K562 (cell line): Measurements from ENCODE around the gene KCNC3.

Experiments used
- DNMT1 ChIP-seq: fragments of 450-650 bp; IDR thresholded peaks from 2 replicates; pipeline ENCODE4 v1.6.1; 2016; ENCODE audit warnings: antibody characterized with exemption, mild to moderate bottlenecking
- JUND ChIP-seq, 2 experiments: IDR thresholded peaks; 2 replicates in 1 of 2; 3 replicates in 1 of 2; pipeline ENCODE4 v1.6.1; 2011; ENCODE audit warnings: borderline replicate concordance in 2 of 2, low read depth in 2 of 2, low read length in 2 of 2, improper control_type of control experiment in 1 of 2, missing biosample characterization in 1 of 2, missing genetic modification characterization in 1 of 2, missing genetic modification reagents in 1 of 2
- RFX5 ChIP-seq: IDR thresholded peaks from 2 replicates; pipeline ENCODE4 v1.6.1; 2011; ENCODE audit warnings: low read depth, mild to moderate bottlenecking, improper control_type of control experiment, low read length
- TOE1 ChIP-seq, 2 experiments: fragments of 450-650 bp in 1 of 2; sonication (generic) in 1 of 2; formaldehyde crosslinking in 1 of 2; IDR thresholded peaks; 2 replicates each; pipeline versions ENCODE4 v1.7.1 to v1.8.0; 2016 to 2022; ENCODE audit warnings: borderline replicate concordance in 2 of 2, mild to moderate bottlenecking in 2 of 2, antibody characterized with exemption in 1 of 2, inconsistent platforms in 1 of 2, low read depth in 1 of 2, missing genetic modification reagents in 1 of 2, moderate library complexity in 1 of 2
- XRCC5 ChIP-seq: fragments of 200-400 bp; formaldehyde crosslinking; IDR thresholded peaks from 2 replicates; pipeline ENCODE4 v1.6.1; 2017; ENCODE audit warnings: low read depth, mild to moderate bottlenecking, low read length
- ZBTB8A ChIP-seq: fragments of 450-650 bp; IDR thresholded peaks from 2 replicates; pipeline ENCODE4 v1.6.1; 2018; ENCODE audit warnings: mild to moderate bottlenecking, moderate library complexity; ENCODE audit not compliant: partially characterized antibody
- ZKSCAN1 ChIP-seq: fragments of 150-350 bp; IDR thresholded peaks from 2 replicates; pipeline ENCODE4 v1.6.1; 2016; ENCODE audit warnings: low read depth, low read length
- TF ChIP-seq, protein P1 (sequence below): sonication (generic); formaldehyde crosslinking; IDR thresholded peaks from 2 replicates; pipeline ENCODE4 v1.8.0; 2022; ENCODE audit warnings: mild to moderate bottlenecking, low read depth, missing genetic modification reagents

DNA sequence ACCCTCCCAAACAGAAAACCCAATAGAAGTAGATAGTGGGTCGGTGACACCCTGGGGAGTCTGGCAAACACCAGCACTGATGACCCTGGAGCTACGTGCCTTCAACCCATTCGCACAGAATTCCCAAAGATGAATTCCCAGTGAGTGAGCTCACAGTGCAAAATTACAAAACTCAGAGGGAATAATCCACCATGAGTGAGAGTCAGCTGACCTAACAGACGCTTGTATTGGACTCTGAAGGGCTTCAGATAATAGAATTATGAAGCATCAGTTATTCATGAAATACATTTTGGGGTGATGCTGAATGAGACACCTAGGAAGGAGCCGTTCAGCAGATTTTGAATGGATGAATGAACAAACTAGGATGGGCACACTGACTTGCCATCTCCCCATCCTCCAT is 40.2 kb downstream of the KCNC3 start:
- TF ChIP-seq ZBTB8A = no peak
- TF ChIP-seq, protein P1, sequence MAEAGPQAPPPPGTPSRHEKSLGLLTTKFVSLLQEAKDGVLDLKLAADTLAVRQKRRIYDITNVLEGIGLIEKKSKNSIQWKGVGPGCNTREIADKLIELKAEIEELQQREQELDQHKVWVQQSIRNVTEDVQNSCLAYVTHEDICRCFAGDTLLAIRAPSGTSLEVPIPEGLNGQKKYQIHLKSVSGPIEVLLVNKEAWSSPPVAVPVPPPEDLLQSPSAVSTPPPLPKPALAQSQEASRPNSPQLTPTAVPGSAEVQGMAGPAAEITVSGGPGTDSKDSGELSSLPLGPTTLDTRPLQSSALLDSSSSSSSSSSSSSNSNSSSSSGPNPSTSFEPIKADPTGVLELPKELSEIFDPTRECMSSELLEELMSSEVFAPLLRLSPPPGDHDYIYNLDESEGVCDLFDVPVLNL (CRISPR knock-in tag) = no peak
- TF ChIP-seq RFX5 = no peak
- TF ChIP-seq JUND (IDR thresholded peaks at IDR 0.05; ENCODE audit: borderline replicate concordance, low read depth, low read length) = no peak
- TF ChIP-seq JUND (tag; IDR thresholded peaks at IDR 0.05; ENCODE audit: borderline replicate concordance, low read depth, low read length) = no peak
- TF ChIP-seq DNMT1 = no peak
- no peak for TF ChIP-seq ZKSCAN1
- no peak for TF ChIP-seq TOE1 (IDR thresholded peaks at IDR 0.05; ENCODE audit: borderline replicate concordance)
- TF ChIP-seq TOE1 (CRISPR knock-in tag; IDR thresholded peaks at IDR 0.05; ENCODE audit: borderline replicate concordance, low read depth) = no peak
- no peak for TF ChIP-seq XRCC5
